Measurements from ENCODE around the gene ABLIM3.

The ABLIM3 gene

DNA sequence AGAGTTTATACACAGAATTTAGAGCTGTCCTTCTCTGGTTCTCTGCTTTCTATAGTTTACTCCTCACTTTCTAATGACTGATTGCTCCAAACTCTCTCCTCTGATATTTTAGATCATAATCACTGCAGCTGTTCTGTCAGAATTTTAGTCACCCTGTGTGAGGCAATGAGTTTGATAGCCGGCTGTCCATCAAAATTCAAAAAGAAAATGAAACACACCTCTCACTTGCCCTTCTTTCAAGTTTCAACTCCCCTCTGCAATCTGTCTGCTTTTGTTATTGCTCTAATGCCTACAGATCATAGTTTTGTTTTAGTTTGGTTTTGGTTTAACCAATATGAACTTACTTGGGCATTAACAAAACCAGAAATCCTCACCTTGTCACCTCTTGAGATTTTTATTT, 23.3 kb upstream of the ABLIM3 start:
- H3K4me1 ChIP-seq (ENCODE audit: insufficient read depth, poor library complexity, severe bottlenecking) = peaks cover 23% of the 10 kb centered on the region
- TF ChIP-seq, protein P1, sequence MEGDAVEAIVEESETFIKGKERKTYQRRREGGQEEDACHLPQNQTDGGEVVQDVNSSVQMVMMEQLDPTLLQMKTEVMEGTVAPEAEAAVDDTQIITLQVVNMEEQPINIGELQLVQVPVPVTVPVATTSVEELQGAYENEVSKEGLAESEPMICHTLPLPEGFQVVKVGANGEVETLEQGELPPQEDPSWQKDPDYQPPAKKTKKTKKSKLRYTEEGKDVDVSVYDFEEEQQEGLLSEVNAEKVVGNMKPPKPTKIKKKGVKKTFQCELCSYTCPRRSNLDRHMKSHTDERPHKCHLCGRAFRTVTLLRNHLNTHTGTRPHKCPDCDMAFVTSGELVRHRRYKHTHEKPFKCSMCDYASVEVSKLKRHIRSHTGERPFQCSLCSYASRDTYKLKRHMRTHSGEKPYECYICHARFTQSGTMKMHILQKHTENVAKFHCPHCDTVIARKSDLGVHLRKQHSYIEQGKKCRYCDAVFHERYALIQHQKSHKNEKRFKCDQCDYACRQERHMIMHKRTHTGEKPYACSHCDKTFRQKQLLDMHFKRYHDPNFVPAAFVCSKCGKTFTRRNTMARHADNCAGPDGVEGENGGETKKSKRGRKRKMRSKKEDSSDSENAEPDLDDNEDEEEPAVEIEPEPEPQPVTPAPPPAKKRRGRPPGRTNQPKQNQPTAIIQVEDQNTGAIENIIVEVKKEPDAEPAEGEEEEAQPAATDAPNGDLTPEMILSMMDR (IDR thresholded peaks at IDR 0.05; ENCODE audit: poor library complexity, severe bottlenecking) = no peak
- no peaks in the 10 kb centered on the region for H3K36me3 ChIP-seq (ENCODE audit: low read depth)
- H3K27me3 ChIP-seq (ENCODE audit: insufficient read depth, poor library complexity, severe bottlenecking) = no peaks in the 10 kb centered on the region
- H3K4me3 ChIP-seq (ENCODE audit: severe bottlenecking) = no peak overlapping the region
- ATAC-seq (ENCODE audit: low read depth) (no peak), DNase-seq (ENCODE audit: low spot score) (no peak)
- peak overlapping the region; percentile 9 for H3K27ac ChIP-seq (ENCODE audit: poor library complexity, severe bottlenecking)
- H3K9me3 ChIP-seq (ENCODE audit: severe bottlenecking) = no peaks in the 10 kb centered on the region

DNA sequence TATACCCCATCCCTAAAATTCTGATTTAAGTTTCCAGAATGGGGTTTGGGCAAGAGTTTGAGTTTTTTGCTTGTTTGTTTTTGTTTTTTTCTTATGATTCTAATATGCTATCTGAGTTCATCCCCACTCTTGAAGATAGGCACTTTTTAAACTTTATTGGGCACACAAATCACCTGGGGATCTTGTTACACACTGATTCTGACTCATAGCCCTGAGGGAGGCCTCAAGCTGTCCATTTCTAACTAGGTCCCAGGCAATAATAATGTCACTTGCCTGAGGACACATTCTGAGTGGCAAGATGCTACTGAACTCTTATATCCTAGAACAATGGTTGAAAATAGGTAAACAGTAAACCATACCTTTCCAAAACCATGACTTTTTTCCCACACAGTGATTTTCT, 22.8 kb upstream of the ABLIM3 start:
- Histone ChIP-seq H3K27ac (ENCODE audit: poor library complexity, severe bottlenecking) (peak overlapping the region; percentile 9), H3K36me3 (ENCODE audit: low read depth) (no peaks in the 10 kb centered on the region), H3K4me1 (ENCODE audit: insufficient read depth, poor library complexity, severe bottlenecking) (peaks cover 18% of the 10 kb centered on the region), H3K27me3 (ENCODE audit: insufficient read depth, poor library complexity, severe bottlenecking) (no peaks in the 10 kb centered on the region), H3K9me3 (ENCODE audit: severe bottlenecking) (no peaks in the 10 kb centered on the region), H3K4me3 (ENCODE audit: severe bottlenecking) (no peak overlapping the region)
- DNase-seq (ENCODE audit: low spot score) = no peak
- TF ChIP-seq, protein P1 (IDR thresholded peaks at IDR 0.05; ENCODE audit: poor library complexity, severe bottlenecking) = no peak
- peak; percentile 15; the same call in 2 of the 3 replicates for ATAC-seq (ENCODE audit: low read depth)

DNA sequence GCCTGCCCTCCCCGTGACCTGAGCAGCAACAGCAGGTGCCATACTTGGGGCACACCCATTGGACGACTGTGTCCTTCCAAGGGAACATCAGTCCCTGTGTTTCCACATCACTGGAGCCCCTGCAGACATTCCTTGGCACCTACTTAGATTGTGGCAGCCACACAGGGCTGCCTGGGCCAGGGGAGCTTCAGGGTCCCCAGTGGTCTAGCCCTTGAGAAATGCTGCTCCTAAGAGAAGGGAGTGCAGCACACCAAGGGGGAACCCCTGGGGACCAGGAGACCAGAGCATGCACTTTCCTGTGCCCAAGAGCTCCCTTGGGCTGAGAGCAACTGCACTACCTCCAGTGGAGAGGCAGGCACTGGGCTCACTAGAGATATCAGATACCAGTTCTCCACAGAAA, 20.1 kb upstream of the ABLIM3 start:
- H3K4me3 ChIP-seq (ENCODE audit: severe bottlenecking) = no peak overlapping the region
- TF ChIP-seq, protein P1 (IDR thresholded peaks at IDR 0.05; ENCODE audit: poor library complexity, severe bottlenecking) = no peak
- ATAC-seq (ENCODE audit: low read depth) = no peak
- no peak for DNase-seq (ENCODE audit: low spot score)
- no peak overlapping the region for H3K27ac ChIP-seq (ENCODE audit: poor library complexity, severe bottlenecking)
- no peaks in the 10 kb centered on the region for H3K36me3 ChIP-seq (ENCODE audit: low read depth)
- H3K4me1 ChIP-seq (ENCODE audit: insufficient read depth, poor library complexity, severe bottlenecking) = peaks cover 13% of the 10 kb centered on the region
- H3K27me3 ChIP-seq (ENCODE audit: insufficient read depth, poor library complexity, severe bottlenecking) = no peaks in the 10 kb centered on the region
- no peaks in the 10 kb centered on the region for H3K9me3 ChIP-seq (ENCODE audit: severe bottlenecking)

GRCh38 chr5:149123211-149123610, 18.1 kb upstream of the ABLIM3 start:
- ATAC-seq (ENCODE audit: low read depth) (no peak), DNase-seq (ENCODE audit: low spot score) (no peak)
- Histone ChIP-seq H3K4me3 (ENCODE audit: severe bottlenecking) (no peak overlapping the region), H3K9me3 (ENCODE audit: severe bottlenecking) (no peaks in the 10 kb centered on the region), H3K4me1 (ENCODE audit: insufficient read depth, poor library complexity, severe bottlenecking) (peaks cover 30% of the 10 kb centered on the region), H3K27ac (ENCODE audit: poor library complexity, severe bottlenecking) (no peak overlapping the region), H3K27me3 (ENCODE audit: insufficient read depth, poor library complexity, severe bottlenecking) (no peaks in the 10 kb centered on the region), H3K36me3 (ENCODE audit: low read depth) (no peaks in the 10 kb centered on the region)
- TF ChIP-seq, protein P1 (IDR thresholded peaks at IDR 0.05; ENCODE audit: poor library complexity, severe bottlenecking) = no peak

GRCh38 chr5:149125386-149125891, 15.9 kb upstream of the ABLIM3 start:
- peak; percentile 73 for ATAC-seq (ENCODE audit: low read depth)
- Histone ChIP-seq H3K4me3 (ENCODE audit: severe bottlenecking) (peak overlapping the region; percentile 1), H3K27me3 (ENCODE audit: insufficient read depth, poor library complexity, severe bottlenecking) (no peaks in the 10 kb centered on the region), H3K4me1 (ENCODE audit: insufficient read depth, poor library complexity, severe bottlenecking) (peaks cover 44% of the 10 kb centered on the region), H3K27ac (ENCODE audit: poor library complexity, severe bottlenecking) (peak overlapping the region; percentile 68), H3K36me3 (ENCODE audit: low read depth) (no peaks in the 10 kb centered on the region), H3K9me3 (ENCODE audit: severe bottlenecking) (no peaks in the 10 kb centered on the region)
- TF ChIP-seq, protein P1 (IDR thresholded peaks at IDR 0.05; ENCODE audit: poor library complexity, severe bottlenecking) = peak; percentile 73
- no peak for DNase-seq (ENCODE audit: low spot score)
